NCI-H748 treated with DMSO at 0.1 percent for 48 hours (cell line): ENCODE data around the gene ACSF3.

Experiments used
- DNase-seq: peaks from one replicate; lab custom pipeline; 2025; lab: John Stamatoyannopoulos, UW

ACSF3 gene

DNA sequence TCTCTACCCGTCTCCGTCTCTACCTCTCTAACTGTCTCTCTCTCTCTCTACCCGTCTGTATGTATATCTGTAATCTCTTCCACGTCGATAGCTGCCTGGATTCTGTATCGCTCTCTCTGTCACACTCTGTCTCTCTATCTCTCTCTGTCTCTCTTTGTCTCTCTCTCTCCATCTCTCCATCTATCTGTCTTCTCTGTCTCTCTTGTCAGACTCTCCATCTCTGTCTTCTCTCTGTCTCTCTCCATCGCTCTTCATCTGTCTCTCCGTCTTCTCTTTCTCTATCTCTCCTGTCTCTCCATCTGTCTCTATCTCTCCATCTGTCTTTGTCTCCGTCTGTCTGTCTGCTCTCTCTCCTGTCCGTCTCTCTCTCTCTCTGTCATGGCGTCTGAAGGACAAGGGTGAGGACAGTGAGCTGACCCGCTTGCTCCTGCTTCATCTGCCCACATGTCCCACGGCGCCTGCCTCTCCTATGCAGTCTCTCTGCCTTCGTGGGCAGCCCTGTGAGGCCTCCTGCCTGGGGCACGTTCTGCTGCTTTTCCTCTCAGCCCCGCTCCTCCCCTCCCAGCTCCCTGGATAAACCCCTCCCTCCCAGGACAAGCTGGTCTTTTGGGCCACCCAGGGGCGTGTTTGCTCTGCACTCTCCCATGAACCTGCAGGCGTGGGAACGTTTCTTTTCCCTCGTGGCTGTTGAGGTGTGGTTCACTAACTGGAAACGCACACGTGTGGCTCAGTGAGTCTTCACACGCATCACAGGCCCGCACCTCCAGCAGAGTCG lies 18.9 kb downstream of the ACSF3 start:
- DNase-seq: no peak

DNA sequence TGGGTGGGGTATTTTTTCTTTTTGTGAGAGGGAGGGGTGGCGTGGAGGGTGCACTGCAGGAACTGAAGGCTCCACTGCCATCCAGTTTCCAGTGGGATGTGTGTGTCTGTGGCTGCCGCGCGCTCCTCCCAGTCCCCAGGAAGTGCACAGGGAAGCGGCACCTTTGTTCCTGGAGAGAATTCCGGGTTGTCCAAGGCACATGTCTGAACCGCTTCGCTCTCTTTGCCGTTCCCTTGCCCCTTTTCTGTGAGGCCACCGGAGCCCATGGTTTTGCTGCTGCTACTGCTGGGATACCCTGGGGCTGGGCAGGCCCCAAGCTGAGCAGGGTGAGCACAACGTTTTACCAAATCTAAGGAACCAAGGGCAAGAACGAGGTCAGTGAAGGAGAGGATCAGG lies 19.5 kb downstream of the ACSF3 start:
- no peak for DNase-seq

GRCh38 chr16:89113661-89114060 lies 20.0 kb downstream of the ACSF3 start:
- DNase-seq: no peak

DNA sequence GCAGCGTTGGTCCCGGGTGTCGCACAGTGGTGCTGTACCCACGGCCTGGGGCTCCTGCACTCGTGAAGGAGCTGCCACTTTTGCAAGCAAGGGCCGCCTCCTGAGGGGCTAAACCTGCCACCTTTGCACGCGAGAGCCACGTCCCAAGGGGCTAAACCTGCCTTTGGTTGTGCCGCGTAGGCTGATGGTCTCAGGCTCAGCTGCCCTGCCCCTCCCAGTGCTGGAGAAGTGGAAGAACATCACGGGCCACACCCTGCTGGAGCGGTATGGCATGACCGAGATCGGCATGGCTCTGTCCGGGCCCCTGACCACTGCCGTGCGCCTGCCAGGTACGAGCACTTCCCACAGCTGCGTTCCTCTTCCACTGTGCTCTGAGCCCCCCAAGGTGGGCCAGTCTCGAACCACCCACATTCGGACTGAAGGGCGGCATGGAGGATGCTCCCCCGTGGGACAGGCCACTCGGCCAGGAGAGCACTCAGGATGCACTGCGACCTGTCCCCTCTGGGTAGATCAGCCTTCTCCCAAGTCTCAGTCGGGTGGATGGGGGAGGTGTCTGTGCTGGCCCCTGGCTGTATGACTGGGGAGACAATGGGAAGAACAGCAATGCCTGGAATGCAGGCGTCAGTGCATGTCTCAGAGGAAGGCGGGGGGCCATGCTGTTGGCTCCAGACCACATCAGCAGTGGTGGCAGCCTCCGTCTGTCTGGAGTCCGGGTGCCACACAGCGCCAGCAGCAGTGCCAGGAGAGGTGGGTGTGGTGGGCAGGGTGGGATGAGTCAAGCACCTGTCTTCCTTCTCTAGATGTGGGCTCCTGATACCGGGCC lies 20.7 kb downstream of the ACSF3 start:
- no peak for DNase-seq

DNA sequence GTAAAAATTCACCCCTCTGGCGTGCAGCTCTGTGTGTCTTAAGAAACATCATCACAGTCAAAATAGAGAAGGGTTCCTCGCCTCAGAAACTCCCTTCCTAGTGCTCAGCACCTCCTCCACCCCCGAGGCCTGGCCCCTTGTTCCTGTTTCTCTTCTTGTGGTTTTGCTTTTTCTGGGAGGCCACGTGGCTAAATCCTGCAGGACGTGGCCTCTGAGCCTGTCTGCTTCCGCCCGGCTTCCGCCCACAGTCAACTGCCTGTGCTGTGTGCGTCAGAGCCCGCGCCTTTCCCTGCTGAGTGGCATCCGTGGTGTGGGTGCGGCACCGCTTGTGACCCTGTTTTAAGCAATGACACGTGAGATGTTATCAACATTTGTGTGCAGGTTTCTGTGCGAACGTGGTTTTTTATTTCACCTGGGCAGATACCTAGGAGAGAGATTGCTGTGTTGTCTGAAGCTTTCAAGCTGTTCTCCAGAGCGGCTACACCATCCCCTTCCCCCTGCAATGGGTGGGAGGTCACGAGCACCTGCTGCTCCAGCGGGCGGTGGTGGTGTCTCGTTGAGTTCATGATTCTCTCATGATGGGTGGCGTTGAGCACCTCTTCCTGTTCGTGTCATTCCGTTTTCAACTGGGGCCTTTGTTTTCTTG lies 21.7 kb downstream of the ACSF3 start:
- DNase-seq: no peak

- DNase-seq: no peak
These were observed 22.9 kb downstream of the ACSF3 start for GRCh38 chr16:89116341-89117226.

DNA sequence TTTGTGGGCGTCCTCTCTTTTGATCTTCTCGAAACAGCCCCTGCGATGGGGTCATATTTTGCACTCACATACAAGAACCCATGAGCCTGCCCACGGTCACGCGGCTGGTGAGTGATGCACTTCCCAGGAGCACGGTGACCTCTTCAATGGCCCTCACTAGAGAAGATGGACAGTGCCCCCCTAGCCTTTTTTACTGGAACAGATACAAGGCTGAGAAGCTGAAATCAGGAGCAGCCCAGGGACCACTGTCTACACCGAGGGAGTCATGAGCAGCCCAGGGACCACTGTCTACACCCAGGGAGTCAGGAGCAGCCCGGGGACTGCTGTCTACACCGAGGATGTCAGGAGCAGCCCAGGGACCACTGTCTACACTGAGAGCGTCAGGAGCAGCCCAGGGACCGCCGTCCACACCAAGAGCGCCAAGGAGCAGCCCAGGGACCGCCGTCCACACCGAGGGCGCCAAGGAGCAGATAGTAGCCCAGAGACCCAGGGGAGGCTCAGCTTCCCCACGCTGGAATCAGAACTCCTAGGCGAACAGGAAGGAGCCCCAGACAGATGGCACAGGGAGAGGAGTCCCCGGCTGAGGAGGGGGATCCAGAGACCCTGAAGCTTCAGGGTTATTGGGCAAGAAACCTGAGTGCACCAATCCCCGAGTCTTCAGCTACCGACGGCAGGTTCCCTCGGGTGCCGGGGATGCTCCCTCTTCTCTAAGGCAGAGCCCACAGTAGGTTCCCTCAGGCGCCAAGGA lies 23.7 kb downstream of the ACSF3 start:
- no peak for DNase-seq

DNA sequence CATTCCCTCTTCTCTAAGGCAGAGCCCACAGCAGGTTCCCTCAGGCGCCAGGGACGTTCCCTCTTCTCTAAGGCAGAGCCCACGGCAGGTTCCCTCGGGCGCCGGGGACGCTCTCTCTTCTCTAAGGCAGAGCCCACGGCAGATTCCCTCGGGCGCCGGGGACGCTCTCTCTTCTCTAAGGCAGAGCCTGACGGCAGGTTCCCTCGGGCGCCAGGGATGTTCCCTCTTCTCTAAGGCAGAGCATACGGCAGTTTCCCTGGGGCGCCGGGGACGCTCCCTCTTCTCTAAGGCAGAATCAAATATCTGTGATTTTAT lies 24.3 kb downstream of the ACSF3 start:
- DNase-seq: no peak

GRCh38 chr16:89118361-89119165 lies 24.9 kb downstream of the ACSF3 start:
- no peak for DNase-seq

DNA sequence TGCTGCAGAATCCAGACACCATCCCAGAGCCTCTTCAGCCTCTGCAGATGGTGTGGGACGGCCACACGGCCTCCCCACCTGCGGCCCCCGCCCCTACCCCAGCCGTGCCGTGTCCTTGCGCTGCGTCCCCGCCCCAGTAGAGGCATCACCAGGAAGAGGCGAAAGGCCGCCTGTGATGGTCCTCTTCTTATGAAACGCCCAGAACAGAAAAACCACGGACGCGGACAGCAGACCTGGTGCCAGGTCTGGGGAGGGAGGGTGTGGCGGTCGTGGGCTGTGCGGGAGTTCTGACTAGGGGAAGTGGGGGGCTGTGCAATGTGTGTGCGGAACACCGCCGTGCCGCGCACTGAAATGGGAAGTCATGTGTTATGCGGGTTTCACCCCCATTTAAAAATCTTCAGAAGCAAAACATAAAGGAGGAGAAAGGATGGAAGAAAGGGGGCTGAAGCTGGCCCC lies 25.5 kb downstream of the ACSF3 start:
- DNase-seq: no peak

GRCh38 chr16:89119661-89120141 lies 26.0 kb downstream of the ACSF3 start:
- no peak for DNase-seq

DNA sequence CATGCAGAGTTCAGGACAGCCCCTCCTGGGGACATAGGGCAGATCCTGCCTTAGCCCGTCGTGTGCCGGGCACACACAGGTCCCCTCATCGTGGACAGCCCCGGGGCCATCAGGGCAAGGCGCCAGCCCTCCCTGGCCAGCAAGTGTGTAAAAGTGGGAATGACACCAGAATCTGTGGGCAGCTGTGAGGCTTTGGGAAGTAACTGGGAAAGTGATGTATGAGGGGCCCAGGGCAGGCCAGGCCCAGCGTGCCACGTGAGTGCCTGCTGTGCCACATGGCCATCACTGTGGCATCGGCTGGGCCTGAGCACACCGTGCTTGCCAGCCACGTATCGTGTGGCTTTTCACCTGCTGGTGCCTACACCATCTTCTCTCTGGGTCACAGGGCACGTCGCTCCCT lies 26.6 kb downstream of the ACSF3 start:
- DNase-seq: no peak

- DNase-seq: no peak
These were observed 27.3 kb downstream of the ACSF3 start for GRCh38 chr16:89120921-89121351.

DNA sequence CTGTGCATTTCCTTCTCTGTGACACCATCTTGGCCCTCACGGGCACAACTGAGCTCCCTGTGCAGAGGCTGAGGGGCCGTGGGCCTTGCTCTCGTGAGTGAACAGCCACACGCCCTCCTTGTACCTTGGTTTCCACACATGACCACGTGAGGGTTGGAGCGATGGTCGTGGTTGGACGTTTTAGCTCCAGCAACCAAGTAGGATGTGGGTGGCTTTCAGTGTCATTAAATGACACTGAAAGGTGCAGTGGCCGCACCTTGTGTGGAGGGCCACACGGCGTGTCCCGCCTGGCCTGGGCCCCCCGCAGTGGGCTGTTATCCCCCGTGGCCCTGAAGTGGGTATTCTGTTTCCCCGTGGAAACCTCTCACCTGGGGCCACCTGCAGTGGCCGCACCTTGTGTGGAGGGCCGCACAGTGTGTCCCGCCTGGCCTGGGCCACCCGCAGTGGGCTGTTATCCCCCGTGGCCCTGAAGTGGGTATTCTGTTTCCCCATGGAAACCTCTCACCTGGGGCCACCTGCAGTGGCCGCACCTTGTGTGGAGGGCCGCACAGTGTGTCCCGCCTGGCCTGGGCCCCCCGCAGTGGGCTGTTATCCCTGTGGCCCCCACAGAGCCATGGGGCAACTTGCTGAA lies 28.2 kb downstream of the ACSF3 start:
- no peak for DNase-seq

DNA sequence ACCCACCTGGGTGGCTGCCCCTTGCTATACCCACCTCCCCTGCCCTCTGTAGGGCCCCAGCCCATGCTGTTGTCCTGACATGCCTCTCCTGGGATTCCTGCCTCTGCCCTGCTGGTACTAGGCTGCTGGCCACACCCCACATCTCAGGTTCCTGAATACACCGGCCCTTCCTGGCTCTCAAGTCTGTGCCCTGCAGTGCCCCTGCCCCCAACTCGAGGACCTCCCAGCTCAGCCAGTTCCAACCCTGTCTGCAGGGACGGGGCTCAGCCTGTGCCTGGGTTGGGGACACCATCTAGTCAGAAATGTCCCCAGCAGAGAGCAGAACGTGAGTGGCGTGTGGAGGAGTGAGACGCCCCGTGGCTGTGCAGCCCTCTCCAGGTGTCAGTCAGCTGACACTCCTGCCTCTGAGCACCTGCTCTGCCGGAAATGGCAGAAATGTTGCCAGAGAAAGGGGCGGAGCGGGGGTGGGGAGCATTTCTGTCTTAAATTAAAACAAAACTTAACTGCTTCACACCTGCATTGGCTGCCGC lies 28.7 kb downstream of the ACSF3 start:
- DNase-seq: peak; percentile 67

GRCh38 chr16:89123001-89123830 lies 29.6 kb downstream of the ACSF3 start:
- no peak for DNase-seq

GRCh38 chr16:89123831-89124100 lies 30.1 kb downstream of the ACSF3 start:
- no peak for DNase-seq

- DNase-seq: no peak
These were observed 35.7 kb downstream of the ACSF3 start for GRCh38 chr16:89129378-89129777.

DNA sequence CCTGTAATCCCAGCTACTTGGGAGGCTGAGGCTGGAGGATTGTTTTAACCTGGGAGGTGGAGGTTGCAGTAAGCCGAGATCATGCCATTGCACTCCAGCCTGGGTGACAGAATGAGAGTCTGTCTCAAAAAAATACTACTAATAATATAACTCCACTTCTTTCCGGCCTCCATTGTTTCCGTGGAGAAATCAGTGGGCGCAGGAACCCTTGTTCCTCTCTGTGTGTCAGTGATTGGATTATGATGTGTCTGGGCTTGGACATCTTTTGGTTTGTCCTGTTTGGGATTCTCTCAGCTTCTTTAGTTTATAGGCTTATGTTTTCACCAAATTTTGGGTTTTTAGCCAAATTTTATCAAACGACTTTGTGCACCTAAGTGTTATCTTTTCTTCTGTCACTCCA lies 36.8 kb downstream of the ACSF3 start:
- DNase-seq: no peak
